Measurements from ENCODE around the gene EPB41L5.
"Not testable (repeated sequence)": the region's sequence is repeated elsewhere in the genome, so short reads cannot be mapped to it uniquely, and the experiment has no call there.

The EPB41L5 gene

GRCh38 chr2:120142528-120143219 is 129.8 kb downstream of the EPB41L5 start:
- no peak for DNase-seq

DNA sequence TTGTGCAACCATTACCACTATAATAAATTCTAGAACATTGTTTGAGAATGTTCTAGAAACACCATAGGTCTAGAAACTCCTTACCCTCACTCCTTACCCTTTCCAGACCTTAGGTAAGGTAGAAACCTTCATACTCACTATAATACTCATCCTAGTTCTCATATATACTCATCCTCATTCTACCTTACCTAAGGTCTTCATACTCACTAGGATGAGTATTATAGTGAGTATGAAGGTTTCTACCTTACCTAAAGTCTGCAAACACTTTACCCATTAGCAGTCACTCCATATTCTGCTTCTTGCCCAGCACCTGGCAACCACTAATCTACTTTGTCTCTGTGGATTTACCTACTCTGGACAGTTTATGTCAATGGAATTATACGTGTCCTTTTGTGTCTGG is 135.4 kb downstream of the EPB41L5 start:
- no peak for DNase-seq

GRCh38 chr2:120148669-120149068 is 135.8 kb downstream of the EPB41L5 start:
- no peak for DNase-seq

- no peak for DNase-seq
Measured at GRCh38 chr2:120149406-120149805, 136.5 kb downstream of the EPB41L5 start.

DNA sequence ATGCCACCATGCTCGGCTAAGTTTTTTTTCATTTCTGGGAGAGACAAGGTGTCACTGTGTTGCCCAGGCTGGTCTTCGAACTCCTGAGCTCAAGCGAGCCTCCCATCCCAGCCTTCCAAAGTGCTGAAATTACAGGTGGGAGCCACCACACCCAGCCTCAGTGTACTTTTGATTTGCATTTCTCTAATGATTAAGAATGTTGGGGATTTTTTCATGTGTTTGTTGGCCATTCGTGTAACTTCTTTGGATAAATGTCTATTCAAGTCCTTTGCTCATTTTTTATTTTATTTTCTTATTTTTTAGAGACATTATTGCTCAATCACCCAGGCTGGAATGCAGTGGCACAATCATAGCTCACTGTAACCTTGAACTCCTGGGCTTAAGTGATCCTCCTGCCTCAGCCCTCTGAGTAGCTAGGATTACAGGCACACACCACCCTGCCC is 137.2 kb downstream of the EPB41L5 start:
- DNase-seq = no peak

DNA sequence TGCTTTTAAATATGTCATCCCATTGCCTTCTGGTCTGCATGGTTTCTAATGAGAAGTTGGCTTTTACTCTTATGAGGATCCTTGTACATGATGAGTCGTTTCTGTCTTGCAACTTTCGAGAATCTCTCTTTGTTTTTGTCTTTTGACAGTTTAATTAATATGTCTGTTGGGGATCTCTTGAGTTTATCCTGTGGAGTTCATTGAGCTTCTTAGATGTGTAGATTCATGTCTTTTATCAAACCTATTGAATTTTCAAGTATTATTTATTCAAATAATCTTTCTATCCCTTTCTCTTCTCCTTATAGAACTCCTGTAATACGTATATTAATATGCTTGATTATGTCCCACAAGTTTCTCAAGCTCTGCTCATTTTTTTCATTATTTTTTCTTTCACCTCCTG is 142.4 kb downstream of the EPB41L5 start:
- no peak for DNase-seq

GRCh38 chr2:120158658-120159057 is 145.8 kb downstream of the EPB41L5 start:
- DNase-seq = not testable (repeated sequence)

DNA sequence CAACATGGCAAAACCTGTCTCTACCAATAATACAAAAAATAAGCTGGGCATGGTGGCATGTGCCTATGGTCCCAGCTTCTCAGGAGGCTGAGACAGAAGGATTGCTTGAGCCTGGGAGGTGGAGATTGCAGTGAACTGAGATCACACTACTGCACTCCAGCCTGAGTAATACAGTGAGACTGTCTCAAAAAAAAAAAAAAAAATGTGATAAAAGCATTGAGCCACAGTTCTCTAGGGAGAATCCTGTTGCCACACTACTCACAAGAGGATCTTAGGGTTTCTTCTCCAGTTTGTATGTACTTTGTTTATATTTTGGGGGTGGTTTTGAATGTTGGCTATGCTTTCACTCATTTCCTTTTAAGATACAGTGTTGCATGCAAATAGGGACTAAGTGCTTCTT is 148.3 kb downstream of the EPB41L5 start:
- no peak for DNase-seq

DNA sequence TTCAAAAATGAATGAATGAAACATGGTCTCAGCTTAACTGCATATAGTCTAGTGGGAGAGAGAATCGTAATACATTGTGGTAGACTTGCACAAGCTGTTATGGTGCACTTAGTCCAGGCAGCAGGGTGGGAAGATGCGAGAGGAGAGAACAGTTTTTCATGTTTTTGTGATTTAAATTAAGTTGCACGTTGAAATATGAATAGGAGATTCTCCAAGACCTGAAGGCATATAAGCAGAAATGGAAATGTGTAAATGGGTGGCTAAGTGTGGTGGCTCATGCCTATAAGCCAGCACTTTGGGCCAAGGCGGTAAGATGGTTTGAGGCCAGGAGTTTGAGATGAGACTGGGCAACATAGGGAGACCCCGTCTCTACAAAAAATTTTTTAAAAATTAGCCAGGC is 149.8 kb downstream of the EPB41L5 start:
- no peak for DNase-seq

GRCh38 chr2:120167272-120167671 is 154.4 kb downstream of the EPB41L5 start:
- no peak for DNase-seq

DNA sequence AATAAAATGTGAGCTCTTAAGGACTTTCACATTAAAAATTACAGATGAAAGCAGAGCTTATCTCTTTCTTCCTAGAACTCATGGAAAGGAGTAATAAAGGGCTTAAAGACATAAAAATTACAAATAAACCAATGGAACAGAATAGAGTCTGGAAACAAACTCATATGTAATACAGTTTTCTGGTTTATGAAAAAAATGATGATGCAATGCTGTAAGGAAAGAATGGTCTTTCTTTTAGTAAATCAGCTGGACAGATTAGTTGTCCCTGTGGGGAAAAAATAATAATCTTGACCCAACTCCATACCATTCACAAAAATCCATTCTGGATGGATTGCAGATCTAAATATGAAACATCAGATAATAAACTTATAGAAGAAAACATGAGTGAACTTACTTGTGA is 156.1 kb downstream of the EPB41L5 start:
- DNase-seq = no peak

DNA sequence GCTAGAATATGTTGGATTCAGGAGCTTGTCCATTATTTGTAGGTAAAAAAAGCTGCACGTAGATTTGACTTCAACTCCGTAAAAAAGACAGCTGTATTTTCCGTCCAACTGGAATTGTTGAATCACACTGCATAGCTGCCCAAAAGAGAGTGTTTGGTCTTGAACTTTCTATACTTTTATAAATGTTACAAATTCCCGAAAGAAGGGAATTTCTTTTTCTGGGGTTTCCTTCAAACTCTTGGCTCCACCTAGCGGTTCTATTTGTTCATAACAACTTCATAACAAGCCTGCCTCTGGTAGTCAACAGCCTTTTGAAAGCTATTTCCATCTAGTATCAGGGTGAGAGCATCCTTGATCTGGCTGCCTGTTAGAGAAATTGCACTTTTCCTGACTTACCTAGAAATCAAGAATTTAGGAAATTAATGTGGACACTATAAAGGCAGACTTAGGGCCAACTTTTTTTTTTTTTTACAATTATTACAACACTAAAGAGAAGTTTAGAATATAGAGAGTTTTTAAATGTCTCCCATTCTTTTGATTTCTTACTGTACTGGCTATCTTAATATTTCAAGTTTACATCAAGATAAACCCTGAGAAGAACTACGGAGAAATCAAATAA is 162.2 kb downstream of the EPB41L5 start:
- peak in 1 of 14 donors; percentile 48 for DNase-seq

- no peak for DNase-seq
Measured at GRCh38 chr2:120176526-120176925, 163.6 kb downstream of the EPB41L5 start.

DNA sequence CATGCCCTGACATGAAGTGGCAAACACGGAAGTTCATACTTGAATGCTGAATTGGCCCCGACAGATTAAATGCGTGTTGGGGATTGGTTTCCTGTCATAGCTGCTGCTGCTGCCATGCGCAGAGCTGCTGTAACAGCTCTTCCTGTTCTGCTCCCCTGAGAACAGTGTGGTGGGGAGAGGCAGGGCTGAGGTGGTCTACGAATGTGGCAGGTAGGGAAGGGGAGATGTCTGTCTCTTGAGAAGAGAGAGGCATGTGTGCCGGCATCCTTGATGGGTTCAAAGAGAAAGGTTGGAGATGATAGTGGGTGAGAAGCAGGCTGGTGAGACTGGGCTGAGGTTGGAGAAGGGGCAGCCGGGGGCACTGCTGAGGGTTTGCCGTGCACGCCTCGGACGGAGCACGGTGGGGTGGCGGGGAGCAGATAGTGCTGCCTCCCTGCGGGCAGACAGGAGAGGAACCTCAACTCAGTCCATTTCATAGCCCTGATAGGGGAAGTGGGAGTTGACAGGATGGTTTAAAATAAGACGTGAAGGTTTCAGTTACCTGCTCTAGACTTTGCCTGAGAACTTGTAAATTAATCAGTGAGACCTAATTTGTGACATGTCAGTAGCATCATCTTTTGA is 164.2 kb downstream of the EPB41L5 start:
- peak in 3 of 14 donors; percentile 13 to 22 (median 20) for DNase-seq

DNA sequence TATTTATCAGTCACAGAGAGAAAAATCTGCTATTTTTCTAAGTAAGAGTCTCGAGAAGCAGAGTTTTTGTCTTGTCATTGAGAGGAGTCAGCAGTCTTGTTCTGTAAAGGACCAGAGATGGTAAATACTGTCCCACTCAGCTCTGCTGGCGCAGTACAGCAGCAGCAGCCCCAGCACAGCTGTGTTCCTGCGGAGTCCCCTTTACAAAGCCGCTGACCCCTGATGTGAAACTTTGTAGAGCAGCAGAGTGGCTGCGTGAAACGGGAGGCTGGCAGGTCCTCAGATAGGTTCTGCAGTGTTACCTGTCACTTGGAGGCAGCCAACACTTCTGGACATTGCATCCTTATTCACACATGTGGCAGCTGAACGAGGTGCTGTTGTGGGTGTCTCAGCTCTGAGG is 165.1 kb downstream of the EPB41L5 start:
- DNase-seq = no peak

DNA sequence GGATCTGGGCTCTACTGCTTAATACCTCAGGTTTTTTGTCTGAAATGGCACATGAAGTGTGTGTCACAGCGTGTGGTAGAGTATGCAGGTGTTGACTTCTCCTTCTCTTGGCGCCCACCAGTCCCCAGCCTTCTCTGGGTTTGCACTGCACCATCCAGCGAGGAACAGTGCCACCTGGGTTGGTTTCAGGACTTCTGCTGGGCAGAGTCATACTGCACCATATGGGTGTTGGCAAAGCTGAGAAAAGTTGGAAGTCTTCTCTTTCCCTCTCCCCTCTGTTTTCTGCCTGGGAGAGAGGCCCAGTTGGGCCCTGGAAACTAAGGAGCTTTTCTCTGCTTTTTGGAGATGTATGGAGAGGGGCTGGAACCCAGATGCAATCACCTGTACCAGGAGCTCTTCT is 166.5 kb downstream of the EPB41L5 start:
- DNase-seq = peak in 1 of 14 donors; percentile 43

- DNase-seq = no peak
Measured at GRCh38 chr2:120180066-120180465, 167.2 kb downstream of the EPB41L5 start.

- DNase-seq = no peak
Measured at GRCh38 chr2:120182019-120182560, 169.2 kb downstream of the EPB41L5 start.

DNA sequence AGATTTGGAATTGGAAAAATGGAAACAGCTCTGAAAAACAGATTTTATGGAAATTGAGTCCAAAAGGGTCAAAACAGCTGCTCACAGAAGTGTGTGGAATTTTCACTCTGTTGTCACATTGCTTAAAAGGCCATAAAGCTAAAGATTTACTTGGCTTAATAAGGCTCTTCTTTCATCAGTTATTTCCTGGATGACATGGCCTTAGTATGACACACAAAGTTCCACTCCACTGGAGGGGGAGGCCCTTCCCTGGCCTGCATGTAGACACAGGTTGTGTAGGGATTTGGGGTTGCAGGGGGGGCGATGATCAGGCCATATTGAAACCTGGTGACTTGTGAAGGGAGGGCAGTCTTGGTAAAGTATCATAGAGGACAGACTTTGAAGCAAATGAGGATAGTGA is 176.3 kb downstream of the EPB41L5 start:
- DNase-seq = no peak

GRCh38 chr2:120192280-120192679 is 179.4 kb downstream of the EPB41L5 start:
- no peak for DNase-seq

GRCh38 chr2:120195553-120195952 is 182.7 kb downstream of the EPB41L5 start:
- DNase-seq = no peak

- not testable (repeated sequence) for DNase-seq
Measured at GRCh38 chr2:120199817-120200459, 187.1 kb downstream of the EPB41L5 start.

Measured in C1 segment of cervical spinal cord (tissue), 14 donors.